ENCODE measurements around the gene OTOP3. TPM values are rescaled to one million over a fixed set of nuclear protein-coding genes. Genes with fewer than 3 reads are reported as not detected.

Gene OTOP3
- total and polyA plus RNA-seq, 8 donors: 0.18 to 2.6 TPM; not detected in 6

DNA sequence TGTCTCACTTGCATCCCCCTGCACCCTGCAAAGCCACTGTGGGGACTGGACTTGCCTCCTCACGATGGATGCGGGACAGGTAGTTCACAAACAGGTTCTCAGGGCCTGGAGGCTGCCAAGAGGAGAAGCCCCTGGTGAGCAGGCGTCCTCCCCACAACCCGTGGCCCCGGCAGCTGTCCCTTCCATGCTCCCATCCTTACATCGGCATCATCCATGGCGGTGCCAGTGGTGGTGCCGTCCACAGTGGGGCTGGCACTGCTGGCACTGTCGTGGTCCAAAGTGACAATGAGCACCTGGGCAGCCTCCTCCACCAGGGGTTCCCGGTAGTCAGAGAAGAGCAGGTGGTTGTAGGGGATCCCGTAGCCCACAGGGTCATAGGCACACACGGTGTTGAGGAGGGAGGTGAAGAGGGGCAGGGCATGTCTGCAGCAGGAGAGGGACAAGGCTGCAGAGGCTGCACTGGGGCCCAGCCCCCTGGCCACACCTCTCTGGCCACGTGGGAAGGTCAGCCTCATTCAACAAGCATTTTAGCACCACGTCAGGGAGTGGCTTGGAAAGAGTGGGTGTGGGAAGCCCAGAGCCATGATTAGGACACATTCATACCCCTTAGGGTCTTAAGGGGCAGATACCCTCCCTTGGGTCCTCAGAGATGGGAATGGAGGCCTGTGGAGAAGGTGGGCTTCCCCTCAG, 24.3 kb downstream of the OTOP3 start:
- no peaks in the 10 kb centered on the region for H3K9me3 ChIP-seq
- no peak overlapping the region for H3K27ac ChIP-seq
- peaks cover 24 to 85% (median 73%) of the 10 kb centered on the region in 4 donors for H3K36me3 ChIP-seq
- H3K4me1 ChIP-seq: peaks cover 8 to 36% (median 20%) of the 10 kb centered on the region in 4 donors
- no peak overlapping the region for H3K4me3 ChIP-seq
- TF ChIP-seq POLR2AphosphoS5 (IDR thresholded peaks at IDR 0.05): no peak
- TF ChIP-seq POLR2A (IDR thresholded peaks at IDR 0.05): no peak
- TF ChIP-seq, protein P1, sequence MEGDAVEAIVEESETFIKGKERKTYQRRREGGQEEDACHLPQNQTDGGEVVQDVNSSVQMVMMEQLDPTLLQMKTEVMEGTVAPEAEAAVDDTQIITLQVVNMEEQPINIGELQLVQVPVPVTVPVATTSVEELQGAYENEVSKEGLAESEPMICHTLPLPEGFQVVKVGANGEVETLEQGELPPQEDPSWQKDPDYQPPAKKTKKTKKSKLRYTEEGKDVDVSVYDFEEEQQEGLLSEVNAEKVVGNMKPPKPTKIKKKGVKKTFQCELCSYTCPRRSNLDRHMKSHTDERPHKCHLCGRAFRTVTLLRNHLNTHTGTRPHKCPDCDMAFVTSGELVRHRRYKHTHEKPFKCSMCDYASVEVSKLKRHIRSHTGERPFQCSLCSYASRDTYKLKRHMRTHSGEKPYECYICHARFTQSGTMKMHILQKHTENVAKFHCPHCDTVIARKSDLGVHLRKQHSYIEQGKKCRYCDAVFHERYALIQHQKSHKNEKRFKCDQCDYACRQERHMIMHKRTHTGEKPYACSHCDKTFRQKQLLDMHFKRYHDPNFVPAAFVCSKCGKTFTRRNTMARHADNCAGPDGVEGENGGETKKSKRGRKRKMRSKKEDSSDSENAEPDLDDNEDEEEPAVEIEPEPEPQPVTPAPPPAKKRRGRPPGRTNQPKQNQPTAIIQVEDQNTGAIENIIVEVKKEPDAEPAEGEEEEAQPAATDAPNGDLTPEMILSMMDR (IDR thresholded peaks at IDR 0.05): no peak
- no peak for TF ChIP-seq EP300 (IDR thresholded peaks at IDR 0.05)
- no peak for DNase-seq
- 58 to 75% (median 73%) methylated on average over 13 to 14 of the region's 14 CpGs for WGBS, 5 donors
- H3K27me3 ChIP-seq: no peaks in the 10 kb centered on the region
- intact Hi-C loops (cut with DNase I; ENCODE audit: low total_unique reads): no loop called here

DNA sequence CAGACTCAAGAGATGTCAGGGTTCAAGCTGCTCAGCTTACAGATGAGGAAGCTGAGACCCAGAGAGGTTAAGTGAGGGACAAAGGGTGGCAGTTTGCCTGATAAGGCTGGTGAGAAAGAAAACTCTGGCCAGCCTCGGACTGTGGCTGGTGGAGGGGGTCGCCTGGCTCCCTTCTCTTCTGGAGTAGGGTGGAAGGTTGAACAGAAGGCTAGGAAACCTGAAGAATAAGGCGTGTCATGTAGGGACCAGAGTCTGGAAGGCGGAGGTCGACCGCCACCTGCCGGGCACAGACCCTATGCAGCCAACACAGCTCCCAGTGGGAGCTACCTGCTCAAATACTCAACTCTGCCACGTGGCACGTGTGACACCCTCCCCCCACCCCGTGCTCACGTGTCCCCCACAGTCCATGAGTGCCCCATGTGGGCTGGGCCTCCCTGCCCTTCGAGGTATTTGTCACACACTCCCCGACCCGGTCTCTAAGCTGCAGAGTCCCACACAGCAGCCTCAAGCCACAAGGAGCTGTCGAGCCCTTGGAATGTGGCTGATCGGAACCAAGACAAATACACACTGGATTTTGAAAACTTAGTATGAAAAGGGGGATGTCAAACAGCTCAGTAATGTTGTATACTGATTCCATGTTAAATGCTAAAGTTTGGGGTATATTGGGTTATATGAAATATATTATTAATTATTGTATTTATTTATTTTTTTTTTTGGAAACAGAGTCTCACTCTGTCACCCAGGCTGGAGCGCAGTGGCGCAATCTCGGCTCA, 25.1 kb downstream of the OTOP3 start:
- Histone ChIP-seq H3K36me3 (peaks cover 17 to 77% (median 65%) of the 10 kb centered on the region in 4 donors), H3K27me3 (no peaks in the 10 kb centered on the region), H3K4me3 (no peak overlapping the region), H3K4me1 (peaks cover 12 to 44% (median 28%) of the 10 kb centered on the region in 4 donors), H3K27ac (no peak overlapping the region), H3K9me3 (no peaks in the 10 kb centered on the region)
- intact Hi-C loops (cut with DNase I; ENCODE audit: low total_unique reads): no loop called here
- DNase-seq: peak; percentile 55 to 76
- WGBS, 5 donors: 32 to 53% (median 40%) methylated on average over 18 to 19 of the region's 19 CpGs
- TF ChIP-seq, protein P1 (IDR thresholded peaks at IDR 0.05): peak in 1 of 7 experiments; percentile 11
- no peak for TF ChIP-seq POLR2AphosphoS5 (IDR thresholded peaks at IDR 0.05)

DNA sequence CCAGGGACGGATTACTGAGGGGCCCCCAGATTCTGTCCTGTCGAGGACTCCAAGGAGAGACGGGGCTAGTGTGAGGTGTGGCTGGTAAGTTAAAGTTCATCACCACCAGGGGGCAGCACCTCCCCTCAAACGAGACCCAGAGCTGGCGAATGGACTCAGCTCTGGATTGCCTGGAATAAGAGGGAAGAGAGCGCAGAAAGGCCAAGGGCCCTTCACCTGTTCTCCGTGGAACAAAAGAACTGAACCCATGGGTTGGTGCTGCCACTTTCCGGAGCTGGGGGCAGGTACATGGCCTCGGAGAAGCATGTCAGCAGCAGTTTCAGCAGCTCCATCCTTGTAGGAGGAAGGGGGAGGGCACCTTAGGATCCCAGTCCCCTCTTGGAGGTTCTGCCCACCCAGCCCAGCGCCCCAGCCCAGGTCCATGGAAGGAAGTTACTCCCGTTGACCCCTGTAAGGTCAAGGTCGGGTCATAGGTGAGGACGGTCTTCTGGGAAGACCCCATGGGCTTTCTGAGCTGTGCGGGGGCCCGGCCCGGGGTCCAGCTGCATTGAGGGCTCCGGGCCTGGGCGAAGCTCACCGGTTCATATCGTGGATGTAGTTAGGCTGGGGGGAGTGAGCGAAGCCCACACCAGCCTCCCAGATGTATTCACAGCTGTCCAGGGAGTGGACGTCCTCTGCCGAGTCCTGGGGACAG, 26.1 kb downstream of the OTOP3 start:
- TF ChIP-seq EP300 (IDR thresholded peaks at IDR 0.05): no peak
- TF ChIP-seq, protein P1 (IDR thresholded peaks at IDR 0.05): peak in 5 of 7 experiments; percentile 49 to 83 (median 77)
- TF ChIP-seq POLR2AphosphoS5 (IDR thresholded peaks at IDR 0.05): peak in 2 of 3 donors; percentile 12 to 74
- Histone ChIP-seq H3K27me3 (no peaks in the 10 kb centered on the region), H3K36me3 (peaks cover 6 to 69% (median 54%) of the 10 kb centered on the region in 4 donors), H3K4me3 (no peak overlapping the region), H3K4me1 (peaks cover 12 to 44% (median 32%) of the 10 kb centered on the region in 4 donors), H3K27ac (peak overlapping the region in 4 of 5 donors; percentile 4 to 44 (median 16)), H3K9me3 (no peaks in the 10 kb centered on the region)
- intact Hi-C loops (cut with DNase I; ENCODE audit: low total_unique reads): no loop called here
- peak; percentile 93 to 96 for DNase-seq
- WGBS, 5 donors: 38 to 56% (median 43%) methylated on average over 19 to 23 of the region's 23 CpGs
